Lower leg skin (tissue), 4 donors: ENCODE measurements around the gene AURKAIP1. TPM values are rescaled to one million over a fixed set of nuclear protein-coding genes. Genes with fewer than 3 reads are reported as not detected.

Experiments
- DNase-seq, 2 donors: peaks; one replicate each; pipeline ENCODE4 v3.0.0-alpha.2; 2019; ENCODE audit warnings: low spot score in 2 of 2
- H3K4me3 ChIP-seq: fragments of 200-600 bp; sonication (generic); 2 replicates; pipeline ENCODE4 v1.5.1; 2017; ENCODE audit warnings: mild to moderate bottlenecking, low read depth; ENCODE audit not compliant: poor library complexity, severe bottlenecking
- POLR2A ChIP-seq, 2 donors: fragments of 450-650 bp; IDR thresholded peaks; one replicate each; pipeline ENCODE4 v1.6.1; 2016 to 2017; ENCODE audit warnings: antibody characterized with exemption in 2 of 2, mild to moderate bottlenecking in 1 of 2, moderate library complexity in 1 of 2
- WGBS, 2 donors: methylation state at CpG; one replicate each; pipeline ENCODE4 v1.1.5; 2018; 5-methylcytosine and 5-hydroxymethylcytosine counted together
- intact Hi-C: fragments of 100-400 bp; cut with DNase I; formaldehyde crosslinking; loops from one replicate; pipeline ENCODE4 v1.15.0; 2023; ENCODE audit warnings: low total_unique reads
- total RNA-seq, 4 donors: library from RNA; depleted of rRNA; stranded (reverse); fragments of >200 nt; gene quantifications; one replicate each; pipeline ENCODE4 v1.1.0, GENCODE V29; 2016
- TF ChIP-seq, protein P1 (sequence below), 3 donors: fragments of 450-650 bp; IDR thresholded peaks; one replicate each; pipeline ENCODE4 v1.5.1; 2016; ENCODE audit warnings: antibody characterized with exemption in 3 of 3, mild to moderate bottlenecking in 3 of 3, moderate library complexity in 2 of 3

The AURKAIP1 gene
- total RNA-seq, 4 donors from 2014 or later = 97.3 to 140 (median 114) TPM

DNA sequence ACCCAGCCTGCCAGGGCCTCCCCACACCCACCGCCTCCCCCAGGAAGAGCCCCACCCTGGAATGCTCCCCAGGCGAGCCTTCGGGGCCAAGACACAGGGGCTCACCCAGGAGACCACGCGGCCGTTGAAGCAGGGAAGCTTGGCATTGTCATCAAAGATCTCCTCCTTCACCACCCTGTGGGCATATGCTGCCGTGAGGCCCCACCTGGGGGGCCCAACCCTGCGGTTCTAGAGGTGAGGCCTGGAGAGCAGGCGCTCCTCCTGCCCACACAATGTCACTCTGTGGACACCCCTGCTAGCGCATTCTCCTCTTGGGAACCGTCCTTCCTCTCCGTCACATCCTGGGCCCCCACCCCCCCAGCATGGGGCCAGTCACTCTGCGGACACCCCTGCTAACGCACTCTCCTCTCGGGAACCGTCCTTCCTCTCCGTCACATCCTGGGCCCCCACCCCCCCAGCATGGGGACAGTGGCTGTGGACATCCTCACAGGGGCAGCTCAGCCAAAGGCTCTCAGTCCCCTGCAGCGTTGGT, 32.4 kb downstream of the AURKAIP1 start:
- intact Hi-C loops = no loop called here
- WGBS, 2 donors = 56 to 80% methylated on average over 16 to 18 of the region's 18 CpGs
- TF ChIP-seq, protein P1, sequence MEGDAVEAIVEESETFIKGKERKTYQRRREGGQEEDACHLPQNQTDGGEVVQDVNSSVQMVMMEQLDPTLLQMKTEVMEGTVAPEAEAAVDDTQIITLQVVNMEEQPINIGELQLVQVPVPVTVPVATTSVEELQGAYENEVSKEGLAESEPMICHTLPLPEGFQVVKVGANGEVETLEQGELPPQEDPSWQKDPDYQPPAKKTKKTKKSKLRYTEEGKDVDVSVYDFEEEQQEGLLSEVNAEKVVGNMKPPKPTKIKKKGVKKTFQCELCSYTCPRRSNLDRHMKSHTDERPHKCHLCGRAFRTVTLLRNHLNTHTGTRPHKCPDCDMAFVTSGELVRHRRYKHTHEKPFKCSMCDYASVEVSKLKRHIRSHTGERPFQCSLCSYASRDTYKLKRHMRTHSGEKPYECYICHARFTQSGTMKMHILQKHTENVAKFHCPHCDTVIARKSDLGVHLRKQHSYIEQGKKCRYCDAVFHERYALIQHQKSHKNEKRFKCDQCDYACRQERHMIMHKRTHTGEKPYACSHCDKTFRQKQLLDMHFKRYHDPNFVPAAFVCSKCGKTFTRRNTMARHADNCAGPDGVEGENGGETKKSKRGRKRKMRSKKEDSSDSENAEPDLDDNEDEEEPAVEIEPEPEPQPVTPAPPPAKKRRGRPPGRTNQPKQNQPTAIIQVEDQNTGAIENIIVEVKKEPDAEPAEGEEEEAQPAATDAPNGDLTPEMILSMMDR (IDR thresholded peaks at IDR 0.05) = no peak
- TF ChIP-seq POLR2A (IDR thresholded peaks at IDR 0.05) = no peak
- DNase-seq = no peak
- H3K4me3 ChIP-seq = no peak overlapping the region

DNA sequence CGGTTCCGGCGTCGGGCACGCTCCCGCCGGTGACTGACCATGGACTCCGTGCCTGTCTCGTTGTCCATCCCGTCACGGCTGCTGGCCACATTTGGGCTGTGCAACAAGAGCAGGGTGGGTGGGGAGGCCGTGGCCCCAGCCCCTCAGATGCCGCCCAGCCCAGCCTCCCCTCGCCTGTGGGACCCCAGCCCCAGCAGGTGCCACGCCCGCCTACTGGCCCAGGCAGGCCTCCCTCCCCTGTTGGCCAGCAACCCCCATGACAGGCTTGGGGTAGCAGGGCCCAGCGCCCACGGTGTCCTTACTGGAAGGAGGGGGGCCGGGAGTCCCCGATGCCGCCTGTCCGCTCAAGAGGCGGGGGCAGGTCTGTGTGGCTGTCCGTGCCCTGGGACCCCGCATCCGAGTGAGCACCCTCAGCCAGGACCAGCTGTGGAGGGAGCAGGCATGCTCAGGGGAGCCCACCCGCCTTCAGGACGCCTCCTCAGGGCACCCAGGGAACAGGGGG, 32.9 kb downstream of the AURKAIP1 start:
- no peak overlapping the region for H3K4me3 ChIP-seq
- WGBS, 2 donors = 94 to 99% methylated on average over 14 of the region's 28 CpGs
- intact Hi-C loops = no loop called here
- TF ChIP-seq, protein P1 (IDR thresholded peaks at IDR 0.05) = no peak
- TF ChIP-seq POLR2A (IDR thresholded peaks at IDR 0.05) = no peak
- no peak for DNase-seq

DNA sequence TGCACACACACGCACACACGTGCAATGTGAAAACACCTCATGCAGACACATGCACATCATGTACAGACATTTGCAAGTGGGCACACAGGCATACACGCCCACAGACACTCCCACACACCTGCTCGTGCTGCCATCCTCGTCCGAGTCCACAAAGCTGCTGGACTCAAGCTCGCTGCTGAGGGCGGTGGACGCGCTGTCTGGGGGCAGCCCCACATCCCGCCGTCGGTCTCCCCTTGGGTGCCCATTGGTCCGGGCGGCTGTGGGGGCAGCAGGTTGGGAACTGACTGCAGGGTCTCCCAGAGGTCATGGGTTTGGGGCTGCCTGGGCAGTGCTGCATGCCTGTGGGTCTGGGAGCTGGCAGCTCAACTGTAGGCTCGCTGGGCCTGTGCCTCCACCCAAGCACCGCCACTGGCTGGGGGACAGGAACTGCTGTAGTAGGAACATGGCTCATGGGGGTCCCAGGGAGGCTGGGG, 33.4 kb downstream of the AURKAIP1 start:
- WGBS, 2 donors = 92 to 96% methylated on average over 16 to 17 of the region's 17 CpGs
- intact Hi-C loops = no loop called here
- no peak overlapping the region for H3K4me3 ChIP-seq
- no peak for DNase-seq
- TF ChIP-seq, protein P1 (IDR thresholded peaks at IDR 0.05) = no peak
- TF ChIP-seq POLR2A (IDR thresholded peaks at IDR 0.05) = no peak

DNA sequence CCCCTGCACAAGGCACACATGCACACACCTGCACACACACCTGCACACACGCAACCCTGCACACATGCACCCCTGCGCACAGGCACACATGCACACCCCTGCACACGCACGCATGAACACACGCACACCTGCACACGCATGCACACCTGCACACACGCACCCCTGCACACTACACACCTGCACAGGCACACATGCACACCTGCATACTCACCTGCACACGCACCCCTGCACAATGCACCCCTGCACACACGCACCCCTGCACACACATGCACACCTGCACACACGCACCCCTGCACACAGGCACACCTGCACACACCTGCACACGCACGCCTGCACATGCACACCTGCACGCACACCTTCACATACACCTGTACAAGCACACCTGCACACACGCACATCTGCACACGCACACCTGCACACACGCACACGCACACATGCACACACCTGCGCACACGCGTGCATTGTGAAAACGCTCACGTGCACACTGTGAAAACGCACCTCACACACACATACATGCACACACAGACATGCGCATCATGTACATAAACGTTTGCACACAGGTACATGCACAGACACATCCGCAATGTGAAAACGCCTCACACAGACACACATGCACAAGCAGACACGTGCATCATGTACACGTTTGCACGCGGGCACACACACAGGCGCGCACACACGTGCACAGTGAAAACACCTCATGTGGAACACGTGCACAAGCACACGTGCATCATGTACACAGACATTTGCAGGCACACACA, 34.0 kb downstream of the AURKAIP1 start:
- intact Hi-C loops = no loop called here
- no peak for TF ChIP-seq POLR2A (IDR thresholded peaks at IDR 0.05)
- TF ChIP-seq, protein P1 (IDR thresholded peaks at IDR 0.05) = no peak
- no peak overlapping the region for H3K4me3 ChIP-seq
- no peak for DNase-seq
- 91% methylated on average over 34 to 36 of the region's 36 CpGs for WGBS, 2 donors

DNA sequence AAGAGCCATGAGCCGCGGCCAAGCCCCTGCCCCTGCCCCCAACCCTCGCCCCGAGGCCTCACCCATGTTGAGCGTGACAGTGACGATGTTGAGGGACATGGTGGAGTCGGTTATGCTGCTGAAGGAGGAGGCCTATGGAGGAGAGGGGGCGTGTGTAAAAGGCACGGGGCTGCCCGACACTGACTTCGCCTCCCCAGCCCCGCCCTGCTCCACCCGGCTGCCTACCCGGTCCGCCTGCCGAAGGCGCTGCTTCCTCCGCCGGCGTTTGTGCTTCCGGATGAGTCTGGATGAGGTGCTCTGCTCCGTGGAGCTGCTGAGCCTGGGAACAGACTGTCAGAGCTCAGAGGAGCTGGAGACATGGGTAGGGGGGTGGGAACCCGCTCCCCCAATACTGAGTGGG, 34.8 kb downstream of the AURKAIP1 start:
- no peak for TF ChIP-seq POLR2A (IDR thresholded peaks at IDR 0.05)
- TF ChIP-seq, protein P1 (IDR thresholded peaks at IDR 0.05) = no peak
- intact Hi-C loops = no loop called here
- DNase-seq = no peak
- WGBS, 2 donors = 77 to 84% methylated on average over 23 of the region's 23 CpGs
- no peak overlapping the region for H3K4me3 ChIP-seq
